HG02885 (cell line): ENCODE data around the gene XBP1.
"Not testable (repeated sequence)": the region's sequence is repeated elsewhere in the genome, so short reads cannot be mapped to it uniquely, and the experiment has no call there.

ENCODE experiments used
- ATAC-seq: cut with Tn5 transposase; IDR thresholded peaks from one replicate; pipeline ENCODE4 v1.9.1; 2021; ENCODE audit warnings: mild to moderate bottlenecking; ENCODE audit not compliant: unreplicated experiment, poor library complexity

Gene XBP1

GRCh38 chr22:28793976-28794584 lies 6.3 kb downstream of the XBP1 start:
- no peak for ATAC-seq

- ATAC-seq: peak; percentile 41
Measured at GRCh38 chr22:28792491-28793383, 7.6 kb downstream of the XBP1 start.

GRCh38 chr22:28791841-28792490 lies 8.4 kb downstream of the XBP1 start:
- ATAC-seq: peak; percentile 70

GRCh38 chr22:28791124-28791523 lies 9.2 kb downstream of the XBP1 start:
- ATAC-seq: no peak

GRCh38 chr22:28788601-28789000 lies 11.8 kb downstream of the XBP1 start:
- no peak for ATAC-seq

- ATAC-seq: no peak
Measured at GRCh38 chr22:28783786-28784671, 16.3 kb downstream of the XBP1 start.

GRCh38 chr22:28780296-28780695 lies 20.1 kb downstream of the XBP1 start:
- no peak for ATAC-seq

GRCh38 chr22:28779833-28780232 lies 20.5 kb downstream of the XBP1 start:
- no peak for ATAC-seq

- no peak for ATAC-seq
Measured at GRCh38 chr22:28774378-28774777, 26.0 kb downstream of the XBP1 start.

GRCh38 chr22:28773461-28773867 lies 26.9 kb downstream of the XBP1 start:
- peak; percentile 22 for ATAC-seq

- peak; percentile 89 for ATAC-seq
Measured at GRCh38 chr22:28772633-28773460, 27.5 kb downstream of the XBP1 start, which contains the start of gene CCDC117. TSS of gene CCDC117 (plus strand) at chr22:28772695. CDS start at chr22:28772850, 155 bp downstream.

GRCh38 chr22:28771195-28771791 lies 29.1 kb downstream of the XBP1 start:
- no peak for ATAC-seq

GRCh38 chr22:28769394-28770085 lies 30.8 kb downstream of the XBP1 start:
- ATAC-seq: no peak

- ATAC-seq: no peak
Measured at GRCh38 chr22:28768701-28769393, 31.5 kb downstream of the XBP1 start.

GRCh38 chr22:28766628-28767027 lies 33.7 kb downstream of the XBP1 start:
- no peak for ATAC-seq

GRCh38 chr22:28762000-28762399 lies 38.4 kb downstream of the XBP1 start:
- not testable (repeated sequence) for ATAC-seq

GRCh38 chr22:28761449-28761755 lies 39.0 kb downstream of the XBP1 start:
- ATAC-seq: no peak
